Activated naive CD8-positive, alpha-beta T cell treated with anti-CD3 and anti-CD28 coated beads, Interleukin-2, amount 50 U/mL, for 24 hours (primary cell): ENCODE results near the gene COL5A1.

Experiments used
- ATAC-seq: fragments of 150-1000 bp; cut with Tn5 transposase; one replicate; pipeline ENCODE4 v1.10.0; 2021
- DNase-seq: peaks from one replicate; pipeline ENCODE4 v3.0.0; 2021
- H3K27ac Mint-ChIP-seq: one replicate; pipeline ENCODE4 v1.8.0; 2021; ENCODE audit warnings: mild to moderate bottlenecking, mixed read lengths
- H3K27me3 Mint-ChIP-seq: one replicate; pipeline ENCODE4 v1.8.0; 2021; ENCODE audit warnings: mixed read lengths
- H3K36me3 Mint-ChIP-seq: one replicate; pipeline ENCODE4 v1.8.0; 2021; ENCODE audit warnings: low read depth, mixed read lengths
- H3K4me1 Mint-ChIP-seq: one replicate; pipeline ENCODE4 v1.8.0; 2021; ENCODE audit warnings: mixed read lengths
- H3K4me3 Mint-ChIP-seq: one replicate; pipeline ENCODE4 v1.8.0; 2021; ENCODE audit warnings: mild to moderate bottlenecking, moderate library complexity, mixed read lengths
- H3K9me3 Mint-ChIP-seq: one replicate; pipeline ENCODE4 v1.8.0; 2021; ENCODE audit warnings: mixed read lengths

COL5A1 gene

DNA sequence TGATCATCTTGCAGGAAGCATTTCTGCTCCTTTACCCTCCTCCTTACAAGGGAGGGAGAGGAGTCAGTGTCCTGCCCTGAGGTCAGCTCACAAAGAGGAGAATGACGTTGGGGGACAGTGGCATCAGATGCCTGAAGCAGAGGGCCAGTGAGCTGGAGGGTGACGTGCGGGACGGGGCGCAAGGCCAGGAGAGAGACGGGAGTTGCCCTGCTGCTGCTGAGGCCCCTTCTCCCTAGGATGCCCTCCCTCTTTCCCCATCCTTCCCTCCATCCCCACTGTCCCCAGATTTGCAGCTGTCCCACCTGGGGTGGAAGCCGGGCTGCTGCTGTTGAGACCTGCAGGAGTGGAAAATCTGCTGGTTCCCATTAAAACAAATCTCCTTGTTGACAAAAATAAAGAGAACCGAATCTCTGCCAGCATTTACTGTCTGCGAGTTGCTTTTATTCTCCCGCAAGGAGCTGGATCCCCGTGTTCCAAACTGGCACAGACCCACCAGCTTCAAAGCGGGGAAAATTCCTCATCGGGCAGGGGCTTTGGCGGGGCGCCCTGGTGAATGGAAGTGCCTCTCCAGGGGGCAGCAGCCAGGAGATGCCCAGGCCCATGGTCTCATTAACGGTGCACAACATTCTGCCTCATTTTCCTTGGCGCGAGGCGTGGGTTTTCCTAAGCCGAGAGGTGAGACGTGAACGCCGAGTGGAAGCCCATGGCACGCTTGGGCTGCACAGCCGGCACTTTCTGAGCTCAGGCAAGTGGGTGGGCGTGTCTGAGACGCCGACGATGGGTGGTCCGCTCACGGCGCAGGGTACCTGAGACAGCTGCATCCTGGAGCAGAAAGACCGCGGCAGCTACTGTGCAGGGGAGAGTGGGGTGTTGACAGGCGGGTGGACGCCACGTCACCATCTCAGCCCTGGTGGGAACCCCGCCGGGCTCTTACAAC is 13.9 kb upstream of the COL5A1 start:
- H3K9me3 Mint-ChIP-seq, result no peaks in the 10 kb centered on the region
- no peak for DNase-seq
- no peaks in the 10 kb centered on the region for H3K36me3 Mint-ChIP-seq
- no peaks in the 10 kb centered on the region for H3K27me3 Mint-ChIP-seq
- no peaks in the 10 kb centered on the region for H3K4me1 Mint-ChIP-seq
- ATAC-seq, result no peak
- H3K4me3 Mint-ChIP-seq, result no peak overlapping the region
- H3K27ac Mint-ChIP-seq, result no peak overlapping the region

DNA sequence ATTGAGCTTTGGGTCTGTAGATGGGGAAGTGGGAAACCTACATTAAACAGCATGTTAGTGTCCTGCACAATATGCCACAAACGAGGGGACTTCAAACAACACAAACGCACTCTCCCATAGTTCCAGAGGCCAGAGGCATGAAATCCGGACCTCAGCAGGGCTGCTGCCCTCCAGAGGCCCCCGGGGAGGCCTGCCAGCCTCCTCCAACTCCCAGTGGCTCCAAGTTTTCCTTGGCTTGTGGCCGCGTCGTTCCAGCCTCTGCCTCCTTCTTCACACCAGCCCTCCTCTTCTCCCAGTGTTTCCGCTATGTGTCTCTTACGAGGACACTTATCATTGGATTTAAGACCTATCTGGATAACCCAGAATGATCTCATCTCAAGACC is 13.3 kb upstream of the COL5A1 start:
- Mint-ChIP-seq H3K27ac (no peak overlapping the region), H3K4me1 (no peaks in the 10 kb centered on the region), H3K27me3 (no peaks in the 10 kb centered on the region), H3K36me3 (no peaks in the 10 kb centered on the region), H3K9me3 (no peaks in the 10 kb centered on the region), H3K4me3 (no peak overlapping the region)
- DNase-seq, result no peak
- ATAC-seq, result no peak

DNA sequence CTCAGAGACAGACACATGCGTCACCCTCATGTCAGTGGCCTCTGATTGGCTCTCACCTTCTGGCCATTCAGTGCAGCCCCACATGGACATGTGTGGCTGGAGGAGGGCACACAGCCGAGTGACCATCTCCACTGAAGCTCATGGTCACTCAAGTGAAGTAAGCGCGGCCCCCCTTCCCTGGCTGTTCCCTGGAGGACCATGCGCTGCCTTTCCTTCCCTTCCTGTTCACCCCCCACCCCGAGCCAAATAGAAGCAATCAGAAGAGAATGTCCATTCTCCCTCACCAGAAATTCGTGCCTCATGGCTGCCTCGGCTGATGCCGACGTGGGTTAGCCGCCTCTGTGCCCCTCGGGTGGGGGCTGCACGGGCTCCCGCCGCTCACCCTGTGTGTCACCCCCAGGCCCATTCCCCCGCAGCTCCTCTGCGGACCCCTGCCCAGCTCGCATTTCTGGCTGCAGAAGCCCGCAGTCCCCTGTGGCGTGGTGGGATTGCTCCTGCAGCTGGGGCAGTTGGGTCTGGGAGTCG is 12.5 kb upstream of the COL5A1 start:
- DNase-seq, result no peak
- H3K36me3 Mint-ChIP-seq, result no peaks in the 10 kb centered on the region
- H3K27me3 Mint-ChIP-seq, result no peaks in the 10 kb centered on the region
- no peaks in the 10 kb centered on the region for H3K9me3 Mint-ChIP-seq
- no peak for ATAC-seq
- no peaks in the 10 kb centered on the region for H3K4me1 Mint-ChIP-seq
- no peak overlapping the region for H3K4me3 Mint-ChIP-seq
- no peak overlapping the region for H3K27ac Mint-ChIP-seq

DNA sequence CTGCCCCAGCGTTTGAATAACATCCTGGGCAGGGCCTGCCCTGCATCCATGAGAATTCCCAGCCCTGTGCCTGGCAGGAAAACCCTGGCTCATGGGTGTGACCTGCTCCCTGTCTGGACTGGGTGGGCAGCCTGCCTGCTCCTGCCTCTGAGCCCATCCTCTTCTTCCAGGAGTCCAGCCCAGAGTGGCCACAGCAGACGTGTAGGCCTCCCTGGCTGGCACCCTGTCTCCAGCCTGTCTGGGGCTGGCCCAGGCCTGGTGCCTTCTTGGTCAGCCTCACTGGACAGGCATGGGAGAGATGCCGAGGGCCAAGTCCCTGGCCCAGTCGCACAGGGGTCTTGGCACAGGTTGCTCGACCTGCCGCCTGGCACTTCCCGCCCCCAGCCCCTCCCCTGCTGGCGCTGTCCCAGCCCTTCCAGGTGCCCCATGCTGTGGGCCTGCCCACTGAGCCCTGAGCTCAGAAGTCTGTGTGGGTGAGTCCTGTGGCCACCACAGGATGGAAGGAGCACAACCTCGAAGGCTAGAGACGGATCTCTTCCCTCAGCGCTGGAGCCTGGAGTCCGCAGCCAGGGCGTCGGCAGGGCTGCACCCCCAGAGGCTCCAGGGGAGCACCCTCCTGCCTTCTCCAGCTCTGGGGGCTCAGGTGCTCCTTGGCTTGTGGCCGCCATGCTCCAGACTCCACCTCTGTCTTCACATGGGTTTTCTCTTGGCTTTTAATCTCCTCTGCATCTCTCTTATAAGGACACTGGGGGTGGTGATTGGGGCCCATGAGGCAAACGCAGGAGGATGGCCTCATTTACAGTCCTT is 11.8 kb upstream of the COL5A1 start:
- no peaks in the 10 kb centered on the region for H3K9me3 Mint-ChIP-seq
- DNase-seq, result no peak
- no peak overlapping the region for H3K4me3 Mint-ChIP-seq
- no peak for ATAC-seq
- H3K4me1 Mint-ChIP-seq, result no peaks in the 10 kb centered on the region
- no peaks in the 10 kb centered on the region for H3K27me3 Mint-ChIP-seq
- no peaks in the 10 kb centered on the region for H3K36me3 Mint-ChIP-seq
- no peak overlapping the region for H3K27ac Mint-ChIP-seq

DNA sequence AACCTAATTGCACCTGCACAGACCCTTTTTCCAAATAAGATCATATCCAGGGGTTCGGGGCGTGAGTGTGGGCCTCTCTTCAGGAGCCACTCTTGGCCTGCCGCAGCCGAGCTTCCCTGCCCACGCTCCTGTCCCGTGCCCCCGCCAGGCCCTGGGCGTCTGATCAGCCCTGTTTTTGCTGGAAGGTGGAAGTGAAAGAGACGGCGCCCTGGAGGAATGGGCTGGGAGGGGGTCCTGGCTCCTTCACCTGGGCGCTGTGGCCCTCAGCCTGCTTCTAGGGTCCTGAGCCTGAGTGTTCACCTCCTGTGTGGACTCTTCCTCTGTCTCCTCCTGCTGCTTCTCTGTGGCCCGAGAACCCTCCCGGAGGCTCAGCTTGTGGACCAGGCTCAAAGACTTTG is 11.2 kb upstream of the COL5A1 start:
- no peak overlapping the region for H3K4me3 Mint-ChIP-seq
- H3K36me3 Mint-ChIP-seq, result no peaks in the 10 kb centered on the region
- no peak overlapping the region for H3K27ac Mint-ChIP-seq
- ATAC-seq, result no peak
- no peaks in the 10 kb centered on the region for H3K4me1 Mint-ChIP-seq
- H3K9me3 Mint-ChIP-seq, result no peaks in the 10 kb centered on the region
- no peaks in the 10 kb centered on the region for H3K27me3 Mint-ChIP-seq
- DNase-seq, result no peak

DNA sequence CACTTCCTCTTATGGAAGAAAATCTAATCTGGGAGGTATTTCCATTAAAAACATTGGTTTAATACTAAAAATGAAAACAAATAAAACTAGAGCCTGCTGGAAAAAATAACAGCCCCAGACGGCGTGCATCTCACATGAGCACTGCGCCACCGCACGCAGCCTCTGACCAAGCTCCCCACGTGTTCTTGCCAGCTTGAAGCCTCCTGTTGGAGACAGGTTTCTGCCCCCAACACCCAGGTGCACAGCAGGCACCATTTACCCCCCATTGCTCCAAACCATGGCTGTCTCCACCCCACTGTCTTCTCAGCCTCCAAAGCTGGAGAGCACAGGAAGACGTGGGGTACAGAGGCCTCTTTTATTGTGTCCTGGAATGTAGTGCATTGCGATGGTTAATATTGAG is 10.7 kb upstream of the COL5A1 start:
- Mint-ChIP-seq H3K36me3 (no peaks in the 10 kb centered on the region), H3K9me3 (no peaks in the 10 kb centered on the region), H3K4me1 (no peaks in the 10 kb centered on the region), H3K27me3 (no peaks in the 10 kb centered on the region), H3K4me3 (no peak overlapping the region), H3K27ac (no peak overlapping the region)
- ATAC-seq (no peak), DNase-seq (no peak)

DNA sequence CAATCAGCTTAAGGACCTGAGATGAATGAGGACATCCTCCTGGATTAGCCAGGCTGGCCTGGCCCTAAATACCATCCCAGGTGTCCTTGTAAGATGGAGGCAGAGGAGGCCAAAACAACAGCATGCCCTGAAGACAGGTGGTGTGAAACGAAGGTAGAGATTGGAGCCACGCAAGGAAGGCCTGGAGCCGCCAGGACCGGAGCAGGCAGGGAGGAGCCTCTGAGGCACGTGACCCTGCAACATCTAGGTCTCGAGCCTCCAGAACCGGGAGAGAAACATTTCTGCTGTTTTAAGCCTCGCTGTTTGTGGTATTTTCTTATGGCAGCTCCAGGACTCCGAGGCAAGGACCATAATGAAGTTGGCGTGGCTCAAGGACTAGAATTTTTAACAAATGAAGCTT is 9.7 kb upstream of the COL5A1 start:
- H3K27ac Mint-ChIP-seq, result no peak overlapping the region
- ATAC-seq, result no peak
- no peaks in the 10 kb centered on the region for H3K9me3 Mint-ChIP-seq
- H3K4me3 Mint-ChIP-seq, result no peak overlapping the region
- H3K4me1 Mint-ChIP-seq, result no peaks in the 10 kb centered on the region
- no peak for DNase-seq
- no peaks in the 10 kb centered on the region for H3K27me3 Mint-ChIP-seq
- no peaks in the 10 kb centered on the region for H3K36me3 Mint-ChIP-seq

DNA sequence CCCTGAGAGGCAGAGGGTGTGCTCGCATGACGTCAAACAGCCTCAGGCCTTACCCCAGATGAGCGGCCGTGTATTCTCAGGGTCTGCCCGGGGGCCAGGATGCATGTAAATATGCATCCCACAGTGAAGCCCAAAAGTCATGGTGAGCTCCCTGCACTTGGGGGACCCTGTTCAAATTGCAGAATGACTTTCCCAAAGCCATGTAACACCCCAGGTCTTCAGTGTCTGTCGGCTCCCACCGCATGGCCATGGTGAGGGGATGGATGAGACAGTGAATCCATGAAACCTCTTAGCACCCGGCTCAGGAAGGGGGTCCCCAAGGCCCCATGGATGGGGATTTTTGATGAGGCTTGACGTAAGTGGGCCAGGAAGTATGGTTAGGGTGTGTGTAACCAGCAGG is 9.3 kb upstream of the COL5A1 start:
- ATAC-seq (no peak), DNase-seq (no peak)
- Mint-ChIP-seq H3K27ac (no peak overlapping the region), H3K4me1 (no peaks in the 10 kb centered on the region), H3K27me3 (no peaks in the 10 kb centered on the region), H3K9me3 (no peaks in the 10 kb centered on the region), H3K36me3 (no peaks in the 10 kb centered on the region), H3K4me3 (no peak overlapping the region)

DNA sequence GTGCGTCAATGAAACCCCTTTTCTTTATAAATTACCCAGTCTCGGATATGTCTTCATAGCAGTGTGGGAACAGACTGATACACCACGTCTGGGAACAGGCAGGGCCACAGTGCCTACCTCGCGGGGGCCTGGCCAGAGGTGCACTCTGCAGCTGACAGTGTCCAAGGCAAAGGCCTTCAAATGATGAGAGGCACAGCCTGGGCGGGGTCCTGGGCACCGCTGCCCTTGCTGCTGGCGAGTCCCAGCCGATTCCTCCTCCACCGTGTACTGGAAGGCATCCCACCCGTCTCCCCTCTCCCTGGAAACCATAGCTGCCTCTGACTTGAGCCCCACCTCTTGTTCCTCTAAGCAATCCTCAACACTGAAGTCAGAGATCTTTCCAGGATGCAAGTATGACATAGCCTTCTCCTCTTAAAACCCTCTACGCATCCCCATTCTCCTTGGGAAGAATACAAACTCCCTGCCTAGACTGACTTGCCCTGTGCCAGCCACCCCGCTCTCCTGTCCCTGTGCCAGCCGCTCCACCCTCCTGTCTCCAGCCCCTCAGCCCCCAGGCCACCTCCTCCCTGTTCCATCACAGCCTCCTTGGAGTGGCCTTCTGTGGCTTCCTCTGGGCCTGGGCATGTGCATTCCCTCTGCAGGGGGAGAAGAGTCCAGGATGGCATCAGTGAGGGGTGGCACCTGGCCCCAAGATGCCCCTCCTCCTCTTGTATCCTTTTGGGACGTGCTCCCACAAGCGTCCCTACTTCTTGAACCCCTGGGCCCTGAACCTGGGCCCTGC is 8.1 kb upstream of the COL5A1 start:
- Mint-ChIP-seq H3K36me3 (no peaks in the 10 kb centered on the region), H3K27me3 (no peaks in the 10 kb centered on the region), H3K9me3 (no peaks in the 10 kb centered on the region), H3K27ac (no peak overlapping the region), H3K4me3 (no peak overlapping the region), H3K4me1 (no peaks in the 10 kb centered on the region)
- no peak for ATAC-seq
- DNase-seq, result no peak

DNA sequence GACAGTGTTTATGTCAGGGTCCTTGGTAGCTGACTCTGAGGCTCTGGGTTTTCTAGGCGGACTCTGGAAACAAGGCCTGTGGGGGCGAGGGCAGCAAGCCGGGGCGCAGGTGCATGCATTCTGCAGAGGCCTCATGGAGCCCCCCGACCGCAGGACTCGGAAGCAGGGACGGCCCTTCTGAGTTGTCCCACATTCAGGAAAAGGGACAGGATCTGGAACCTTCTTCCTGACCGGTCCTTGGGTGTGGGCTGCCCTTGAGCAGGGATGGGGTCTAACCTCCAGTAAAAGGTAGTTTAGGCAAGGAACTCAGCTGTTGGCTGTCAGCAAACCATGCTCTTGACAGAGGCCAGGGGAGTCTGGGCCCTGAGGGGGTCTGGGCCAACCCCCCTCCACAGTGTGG is 7.4 kb upstream of the COL5A1 start:
- ATAC-seq (no peak), DNase-seq (no peak)
- Mint-ChIP-seq H3K36me3 (no peaks in the 10 kb centered on the region), H3K4me1 (no peaks in the 10 kb centered on the region), H3K4me3 (no peak overlapping the region), H3K27me3 (no peaks in the 10 kb centered on the region), H3K9me3 (no peaks in the 10 kb centered on the region), H3K27ac (no peak overlapping the region)

DNA sequence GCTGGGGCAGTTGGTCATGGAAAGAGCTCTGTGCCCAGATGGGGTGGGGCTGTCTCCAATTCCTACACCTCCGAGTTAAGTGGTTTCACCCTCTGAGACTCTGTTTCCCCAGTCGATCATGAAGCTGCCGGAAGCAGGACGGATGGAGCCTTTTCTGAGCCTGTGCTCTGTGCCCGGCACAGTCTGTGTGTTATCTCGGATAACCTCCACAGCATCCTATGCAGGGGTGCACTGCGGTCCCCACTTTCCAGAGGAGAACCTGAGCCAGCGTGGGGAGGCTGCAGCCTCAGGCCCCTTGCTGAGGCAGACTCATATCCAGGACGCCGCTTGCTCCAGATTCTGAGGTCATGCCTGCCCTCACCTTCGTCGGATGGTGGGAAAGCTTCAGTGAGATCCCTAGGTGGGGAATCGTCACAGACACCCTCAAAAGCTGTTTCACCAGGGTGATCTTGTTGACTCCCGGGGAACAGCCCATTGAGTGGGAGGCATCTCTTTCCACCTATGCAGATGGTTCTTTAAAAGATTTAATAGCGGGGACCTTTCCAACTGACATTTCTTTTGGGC is 6.9 kb upstream of the COL5A1 start:
- H3K27ac Mint-ChIP-seq, result no peak overlapping the region
- H3K4me1 Mint-ChIP-seq, result no peaks in the 10 kb centered on the region
- H3K27me3 Mint-ChIP-seq, result peaks cover 1% of the 10 kb centered on the region
- ATAC-seq, result no peak
- no peak for DNase-seq
- H3K4me3 Mint-ChIP-seq, result no peak overlapping the region
- H3K9me3 Mint-ChIP-seq, result no peaks in the 10 kb centered on the region
- H3K36me3 Mint-ChIP-seq, result no peaks in the 10 kb centered on the region

DNA sequence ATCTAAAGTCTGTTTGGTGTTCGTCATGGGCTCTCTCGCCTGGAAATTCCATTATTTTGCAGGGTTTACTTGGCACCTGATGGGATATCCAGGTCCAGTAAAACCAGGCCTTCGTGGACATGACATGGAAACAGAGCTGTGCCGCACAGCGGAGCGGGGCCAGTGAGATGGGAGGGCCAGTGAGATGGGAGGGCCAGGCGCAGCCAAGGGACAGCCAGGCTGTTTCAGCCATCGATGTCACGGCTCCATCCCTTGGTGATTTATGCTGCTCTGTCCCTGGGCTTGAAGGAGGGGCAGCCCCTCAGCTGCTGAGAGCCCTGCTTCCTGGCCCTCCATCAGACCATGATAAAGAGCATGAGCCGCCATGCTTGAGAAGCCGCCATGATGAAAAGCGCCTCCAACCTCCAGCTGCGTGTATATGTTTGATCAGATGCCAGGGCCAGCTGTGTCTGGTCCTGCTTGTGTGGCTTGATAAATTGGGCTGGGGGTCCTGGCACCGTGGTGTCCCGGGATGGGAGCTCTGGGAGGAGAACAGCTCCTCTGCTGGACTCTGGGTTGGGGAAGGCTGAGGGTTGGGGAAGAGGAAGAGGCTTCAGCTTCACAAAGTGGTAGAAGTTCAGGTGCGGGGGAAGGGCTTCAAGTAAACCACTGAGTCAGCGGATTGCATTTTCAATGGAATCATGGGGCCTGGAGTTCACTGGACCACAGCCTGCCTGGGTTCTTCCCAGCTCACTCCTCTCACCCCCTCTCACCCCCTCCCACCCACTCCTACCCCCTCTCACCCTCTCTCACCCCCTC is 6.1 kb upstream of the COL5A1 start:
- no peaks in the 10 kb centered on the region for H3K4me1 Mint-ChIP-seq
- H3K4me3 Mint-ChIP-seq, result no peak overlapping the region
- ATAC-seq (no peak), DNase-seq (no peak)
- H3K27me3 Mint-ChIP-seq, result peaks cover 10% of the 10 kb centered on the region
- H3K27ac Mint-ChIP-seq, result no peak overlapping the region
- H3K36me3 Mint-ChIP-seq, result no peaks in the 10 kb centered on the region
- H3K9me3 Mint-ChIP-seq, result no peaks in the 10 kb centered on the region

DNA sequence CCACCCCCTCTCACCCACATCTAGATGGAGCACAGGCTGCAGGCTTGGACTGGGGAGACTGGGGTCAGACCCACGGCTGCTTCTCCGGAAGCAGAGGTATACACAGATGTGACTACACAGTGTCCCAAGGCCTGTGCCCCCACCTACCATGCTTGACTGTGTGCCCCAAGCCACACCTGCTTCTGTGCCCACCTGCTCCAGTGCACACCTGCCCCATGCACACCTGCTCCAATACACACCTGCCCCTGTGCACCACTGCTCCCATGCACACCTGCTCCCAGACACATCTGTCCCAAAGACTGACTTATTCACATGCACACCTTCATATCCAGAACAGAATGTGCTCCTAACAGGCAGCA is 5.5 kb upstream of the COL5A1 start:
- ATAC-seq (no peak), DNase-seq (no peak)
- H3K4me1 Mint-ChIP-seq, result no peaks in the 10 kb centered on the region
- no peak overlapping the region for H3K4me3 Mint-ChIP-seq
- no peak overlapping the region for H3K27ac Mint-ChIP-seq
- no peaks in the 10 kb centered on the region for H3K36me3 Mint-ChIP-seq
- H3K9me3 Mint-ChIP-seq, result no peaks in the 10 kb centered on the region
- H3K27me3 Mint-ChIP-seq, result peaks cover 14% of the 10 kb centered on the region

DNA sequence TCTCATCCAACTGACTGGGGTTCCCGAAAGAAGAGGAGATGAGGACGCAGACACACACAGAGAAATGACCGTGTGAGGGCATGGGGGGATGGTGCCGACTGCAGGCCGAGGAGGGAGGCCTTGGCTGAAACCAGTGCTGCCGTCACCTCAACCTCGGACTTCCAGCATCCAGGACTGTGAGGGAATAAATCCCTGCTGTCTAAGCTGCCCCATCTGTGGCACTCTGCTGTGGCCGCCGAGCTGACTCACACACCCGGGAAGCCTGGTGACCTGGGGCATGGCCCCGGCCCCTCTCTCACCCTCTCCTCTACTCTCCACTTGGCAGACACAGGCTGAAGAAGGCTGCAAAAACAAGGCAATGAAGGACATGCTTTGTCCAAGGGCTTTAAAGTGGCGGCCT is 4.4 kb upstream of the COL5A1 start:
- no peak overlapping the region for H3K27ac Mint-ChIP-seq
- H3K36me3 Mint-ChIP-seq, result no peaks in the 10 kb centered on the region
- ATAC-seq, result no peak
- H3K4me3 Mint-ChIP-seq, result no peak overlapping the region
- DNase-seq, result no peak
- H3K9me3 Mint-ChIP-seq, result no peaks in the 10 kb centered on the region
- no peaks in the 10 kb centered on the region for H3K4me1 Mint-ChIP-seq
- peaks cover 15% of the 10 kb centered on the region for H3K27me3 Mint-ChIP-seq
